ENCODE results near the gene GPR161. TPM values are rescaled to one million over a fixed set of nuclear protein-coding genes. Genes with fewer than 3 reads are reported as not detected.
"Not testable (repeated sequence)": the region's sequence is repeated elsewhere in the genome, so short reads cannot be mapped to it uniquely, and the experiment has no call there.

The GPR161 gene, protein sequence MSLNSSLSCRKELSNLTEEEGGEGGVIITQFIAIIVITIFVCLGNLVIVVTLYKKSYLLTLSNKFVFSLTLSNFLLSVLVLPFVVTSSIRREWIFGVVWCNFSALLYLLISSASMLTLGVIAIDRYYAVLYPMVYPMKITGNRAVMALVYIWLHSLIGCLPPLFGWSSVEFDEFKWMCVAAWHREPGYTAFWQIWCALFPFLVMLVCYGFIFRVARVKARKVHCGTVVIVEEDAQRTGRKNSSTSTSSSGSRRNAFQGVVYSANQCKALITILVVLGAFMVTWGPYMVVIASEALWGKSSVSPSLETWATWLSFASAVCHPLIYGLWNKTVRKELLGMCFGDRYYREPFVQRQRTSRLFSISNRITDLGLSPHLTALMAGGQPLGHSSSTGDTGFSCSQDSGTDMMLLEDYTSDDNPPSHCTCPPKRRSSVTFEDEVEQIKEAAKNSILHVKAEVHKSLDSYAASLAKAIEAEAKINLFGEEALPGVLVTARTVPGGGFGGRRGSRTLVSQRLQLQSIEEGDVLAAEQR
- 4.2 TPM for total RNA-seq
- 1.4 TPM for polyA plus RNA-seq (ENCODE audit: insufficient read depth, low read depth, low replicate concordance)
- long read RNA-seq, donor 1 = 0 reads
- long read RNA-seq, donor 2, partial matches to known transcripts = 19 of 48 reads
- long read RNA-seq, donor 2, other reads (novel, unspliced or antisense) = 29 of 48 reads
- long read RNA-seq, donor 3 = 0 reads
- long read RNA-seq, donor 4, partial matches to known transcripts = 0 of 1 reads
- long read RNA-seq, donor 4, other reads (novel, unspliced or antisense) = 0 of 1 reads
- long read RNA-seq, donor 5 = 0 reads
- long read RNA-seq, donor 6 = 0 reads
- long read RNA-seq, donor 7, full-length matches to known transcripts = 1 of 16 reads
- long read RNA-seq, donor 7, partial matches to known transcripts = 4 of 16 reads
- long read RNA-seq, donor 7, other reads (novel, unspliced or antisense) = 11 of 16 reads
- long read RNA-seq, donor 8 = 0 reads
- long read RNA-seq, donor 9 = 0 reads
- long read RNA-seq, donor 10 = 0 reads

DNA sequence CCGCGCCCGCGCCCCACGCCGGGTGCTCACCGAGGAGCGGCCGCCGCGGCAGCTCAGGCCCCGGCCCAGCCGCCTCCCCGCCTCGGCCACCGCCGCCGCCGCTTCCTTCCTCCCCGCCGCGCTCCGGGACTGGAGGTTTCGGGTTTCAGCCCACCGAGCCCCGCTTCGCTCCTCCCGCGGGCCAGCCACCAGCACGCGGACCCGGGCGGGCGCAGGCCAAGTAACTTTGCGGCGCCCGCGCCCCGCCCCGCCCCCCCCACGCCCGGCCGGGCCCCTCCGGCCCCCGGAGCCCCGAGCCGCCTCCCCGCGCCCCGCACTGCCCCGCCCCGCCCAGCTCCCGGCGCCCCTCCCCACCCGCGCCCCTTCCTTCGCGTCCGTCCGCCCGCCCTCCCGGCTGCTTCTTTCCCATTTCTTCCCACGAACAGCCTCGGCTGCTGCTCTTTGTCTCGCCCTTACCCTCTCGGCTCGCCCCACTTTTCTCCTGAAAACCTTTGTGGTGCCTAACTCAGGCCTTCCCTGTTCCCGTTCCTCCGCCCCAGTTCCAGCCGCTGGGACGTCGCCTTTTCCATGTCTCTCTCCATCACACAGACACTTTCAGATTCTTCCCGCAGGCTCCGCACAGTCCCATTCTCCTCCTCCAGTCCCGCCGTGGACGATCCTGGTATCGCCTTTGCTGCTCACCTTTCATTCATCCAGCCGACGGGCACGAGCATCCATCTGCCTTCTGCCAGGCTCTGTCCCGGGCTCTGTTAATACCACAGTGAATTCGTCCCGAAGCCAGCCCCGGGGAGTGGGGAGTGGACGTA, at the start of gene GPR161:
GPR161 (minus strand) TSS at position 222 of the 806 bp plus-strand sequence. CDS start 32,080 bp downstream, outside the sequence.
- H3K36me3 ChIP-seq (ENCODE audit: control insufficient read depth in 2 of 3, insufficient read depth in 3 of 3, low read length in 3 of 3) = no peaks in the 10 kb centered on the region
- no peaks in the 10 kb centered on the region for H3K9me3 ChIP-seq (ENCODE audit: control insufficient read depth in 2 of 3, insufficient read depth in 1 of 3, low read length in 3 of 3)
- TF ChIP-seq, protein P1, sequence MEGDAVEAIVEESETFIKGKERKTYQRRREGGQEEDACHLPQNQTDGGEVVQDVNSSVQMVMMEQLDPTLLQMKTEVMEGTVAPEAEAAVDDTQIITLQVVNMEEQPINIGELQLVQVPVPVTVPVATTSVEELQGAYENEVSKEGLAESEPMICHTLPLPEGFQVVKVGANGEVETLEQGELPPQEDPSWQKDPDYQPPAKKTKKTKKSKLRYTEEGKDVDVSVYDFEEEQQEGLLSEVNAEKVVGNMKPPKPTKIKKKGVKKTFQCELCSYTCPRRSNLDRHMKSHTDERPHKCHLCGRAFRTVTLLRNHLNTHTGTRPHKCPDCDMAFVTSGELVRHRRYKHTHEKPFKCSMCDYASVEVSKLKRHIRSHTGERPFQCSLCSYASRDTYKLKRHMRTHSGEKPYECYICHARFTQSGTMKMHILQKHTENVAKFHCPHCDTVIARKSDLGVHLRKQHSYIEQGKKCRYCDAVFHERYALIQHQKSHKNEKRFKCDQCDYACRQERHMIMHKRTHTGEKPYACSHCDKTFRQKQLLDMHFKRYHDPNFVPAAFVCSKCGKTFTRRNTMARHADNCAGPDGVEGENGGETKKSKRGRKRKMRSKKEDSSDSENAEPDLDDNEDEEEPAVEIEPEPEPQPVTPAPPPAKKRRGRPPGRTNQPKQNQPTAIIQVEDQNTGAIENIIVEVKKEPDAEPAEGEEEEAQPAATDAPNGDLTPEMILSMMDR (IDR thresholded peaks at IDR 0.05; ENCODE audit: borderline replicate concordance, extremely low read depth, insufficient read depth) = no peak
- intact Hi-C loops (cut with DNase I) = no loop called here
- H3K9ac ChIP-seq (ENCODE audit: low read length in 3 of 3) = peak within 1 kb of the TSS; percentile 60 to 77 (median 76)
- peak within 1 kb of the TSS; percentile 11 to 77 for H3K27ac ChIP-seq (ENCODE audit: low read depth in 2 of 2, low read length in 2 of 2)
- DNase-seq = peak; percentile 73 to 86 (median 81)
- H3K27me3 ChIP-seq (ENCODE audit: control insufficient read depth, insufficient read depth, low read length) = no peaks in the 10 kb centered on the region
- peak within 1 kb of the TSS; percentile 76 to 89 (median 78) for H3K4me3 ChIP-seq (ENCODE audit: low read length in 3 of 3)
- FAIRE-seq = no peak
- H3K4me1 ChIP-seq (ENCODE audit: control insufficient read depth in 2 of 3, insufficient read depth in 2 of 3, low read depth in 1 of 3, low read length in 3 of 3) = peaks cover 2 to 9% (median 5%) of the 10 kb centered on the region in 3 donors

DNA sequence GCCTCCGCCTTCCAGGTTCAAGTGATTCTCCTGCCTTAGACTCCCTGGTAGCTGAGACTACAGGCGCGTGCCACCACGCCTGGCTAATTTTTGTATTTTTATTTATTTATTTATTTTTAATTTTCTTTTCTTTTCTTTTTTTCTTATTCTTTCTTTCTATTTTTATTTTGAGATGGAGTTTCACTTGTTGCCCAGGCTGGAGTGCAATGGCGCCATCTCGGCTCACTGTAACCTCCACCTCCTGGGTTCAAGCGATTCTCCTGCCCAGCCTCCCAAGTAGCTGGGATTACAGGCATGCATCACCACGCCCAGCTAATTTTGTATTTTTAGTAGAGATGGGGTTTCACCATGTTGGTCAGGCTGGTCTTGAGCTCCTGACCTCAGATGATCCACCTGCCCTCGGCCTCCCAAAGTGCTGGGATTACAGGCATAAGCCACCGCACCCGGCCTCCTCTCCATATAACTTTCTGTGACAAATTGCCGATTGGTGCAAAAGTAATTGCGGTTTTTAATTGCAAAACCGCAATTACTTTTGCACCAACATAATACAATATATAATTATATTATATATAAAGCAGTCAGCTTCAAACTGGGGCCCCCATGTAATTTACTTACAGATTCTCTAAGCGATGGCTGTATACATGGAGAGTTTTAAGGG, 44.5 kb upstream of the GPR161 start:
- FAIRE-seq; H3K27ac ChIP-seq (ENCODE audit: low read depth in 2 of 2, low read length in 2 of 2); H3K27me3 ChIP-seq (ENCODE audit: control insufficient read depth, insufficient read depth, low read length); H3K9me3 ChIP-seq (ENCODE audit: control insufficient read depth in 2 of 3, insufficient read depth in 1 of 3, low read length in 3 of 3); H3K4me1 ChIP-seq (ENCODE audit: control insufficient read depth in 2 of 3, insufficient read depth in 2 of 3, low read depth in 1 of 3, low read length in 3 of 3); H3K9ac ChIP-seq (ENCODE audit: low read length in 3 of 3); H3K36me3 ChIP-seq (ENCODE audit: control insufficient read depth in 2 of 3, insufficient read depth in 3 of 3, low read length in 3 of 3); intact Hi-C loops (cut with DNase I); H3K4me3 ChIP-seq (ENCODE audit: low read length in 3 of 3): not testable (repeated sequence)
- DNase-seq = peak in 1 of 5 donors; percentile 32

DNA sequence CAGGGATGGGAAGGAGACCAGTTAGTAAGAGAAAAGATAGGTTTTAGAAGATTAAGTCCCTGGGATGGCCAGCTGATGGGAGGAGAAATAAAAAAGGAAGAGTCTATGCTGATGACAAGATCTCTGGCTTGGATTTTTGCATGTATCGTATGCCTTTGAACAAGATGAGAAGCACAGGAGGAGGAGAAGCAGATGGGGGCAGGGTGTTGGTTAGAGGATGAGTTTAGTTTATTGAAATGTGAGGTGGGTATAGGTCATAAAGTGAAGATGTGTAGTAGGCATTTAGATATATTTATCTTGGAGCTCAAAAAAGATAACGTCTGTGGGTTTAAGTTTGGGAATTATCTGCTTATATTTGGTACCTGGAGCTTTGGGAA, 43.4 kb upstream of the GPR161 start:
- Histone ChIP-seq H3K9ac (ENCODE audit: low read length in 3 of 3) (peak overlapping the region in 2 of 3 donors; percentile 91 to 97), H3K4me1 (ENCODE audit: control insufficient read depth in 2 of 3, insufficient read depth in 2 of 3, low read depth in 1 of 3, low read length in 3 of 3) (peaks cover 0 to 5% (median 4%) of the 10 kb centered on the region in 3 donors), H3K27me3 (ENCODE audit: control insufficient read depth, insufficient read depth, low read length) (no peaks in the 10 kb centered on the region), H3K9me3 (ENCODE audit: control insufficient read depth in 2 of 3, insufficient read depth in 1 of 3, low read length in 3 of 3) (no peaks in the 10 kb centered on the region), H3K4me3 (ENCODE audit: low read length in 3 of 3) (peak overlapping the region; percentile 95 to 98 (median 97)), H3K36me3 (ENCODE audit: control insufficient read depth in 2 of 3, insufficient read depth in 3 of 3, low read length in 3 of 3) (no peaks in the 10 kb centered on the region), H3K27ac (ENCODE audit: low read depth in 2 of 2, low read length in 2 of 2) (no peak overlapping the region)
- FAIRE-seq (no peak), DNase-seq (peak in 1 of 5 donors; percentile 6)
- TF ChIP-seq, protein P1 (IDR thresholded peaks at IDR 0.05; ENCODE audit: borderline replicate concordance, extremely low read depth, insufficient read depth) = no peak
- intact Hi-C loops (cut with DNase I) = no loop called here
